DMS79 treated with DMSO at 0.1 percent for 48 hours (cell line): ENCODE results near the gene SERINC2.

Experiments
- DNase-seq: peaks from one replicate; lab custom pipeline; 2025; lab: John Stamatoyannopoulos, UW

SERINC2 gene

GRCh38 chr1:31434101-31434871, 21.3 kb downstream of the SERINC2 start:
- DNase-seq = no peak

GRCh38 chr1:31434979-31435378, 22.0 kb downstream of the SERINC2 start:
- no peak for DNase-seq

- no peak for DNase-seq
Observed at GRCh38 chr1:31435471-31436409, 22.7 kb downstream of the SERINC2 start.

GRCh38 chr1:31436596-31437432, 23.8 kb downstream of the SERINC2 start:
- DNase-seq = no peak

- DNase-seq = no peak
Observed at GRCh38 chr1:31437433-31438037, 24.5 kb downstream of the SERINC2 start.

DNA sequence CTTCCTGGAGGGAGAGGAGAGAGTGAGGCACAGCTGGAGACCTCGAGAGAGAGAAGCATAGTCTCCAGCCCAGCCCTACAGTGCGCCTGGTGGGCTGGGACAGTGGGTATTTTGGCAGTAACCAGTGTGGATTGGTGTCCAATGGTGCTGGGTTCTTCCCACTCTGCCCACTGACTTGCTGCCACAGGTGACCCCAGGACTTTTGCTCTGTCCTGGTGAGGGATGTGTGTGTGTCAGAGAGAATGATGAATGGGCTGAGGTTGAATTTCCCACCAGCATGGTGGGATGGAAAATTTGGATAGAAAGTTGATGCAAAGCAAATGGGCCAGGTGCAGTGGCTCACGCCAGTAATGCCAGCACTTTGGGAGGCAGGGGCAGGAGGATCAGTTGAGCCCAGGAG, 26.3 kb downstream of the SERINC2 start:
- DNase-seq = no peak

DNA sequence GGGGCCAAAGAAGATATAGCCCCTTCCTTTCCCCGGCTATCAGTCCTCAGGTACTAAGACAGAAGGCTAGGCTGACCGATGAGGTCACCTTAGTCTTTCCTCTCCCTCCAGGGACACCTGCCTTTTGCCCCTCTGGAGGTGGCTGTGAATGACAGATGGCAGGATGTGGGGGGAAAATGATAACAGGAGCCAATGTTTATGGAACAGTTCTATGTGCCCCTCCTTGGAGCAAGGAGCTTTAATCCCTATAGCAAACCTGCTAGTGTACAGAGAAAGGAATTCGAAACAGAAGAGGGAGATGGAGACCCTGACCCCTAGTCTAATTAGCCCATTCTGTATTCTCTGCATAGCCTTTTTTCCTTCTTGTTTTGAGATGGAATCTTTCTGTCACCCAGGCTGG, 28.1 kb downstream of the SERINC2 start:
- DNase-seq = no peak

DNA sequence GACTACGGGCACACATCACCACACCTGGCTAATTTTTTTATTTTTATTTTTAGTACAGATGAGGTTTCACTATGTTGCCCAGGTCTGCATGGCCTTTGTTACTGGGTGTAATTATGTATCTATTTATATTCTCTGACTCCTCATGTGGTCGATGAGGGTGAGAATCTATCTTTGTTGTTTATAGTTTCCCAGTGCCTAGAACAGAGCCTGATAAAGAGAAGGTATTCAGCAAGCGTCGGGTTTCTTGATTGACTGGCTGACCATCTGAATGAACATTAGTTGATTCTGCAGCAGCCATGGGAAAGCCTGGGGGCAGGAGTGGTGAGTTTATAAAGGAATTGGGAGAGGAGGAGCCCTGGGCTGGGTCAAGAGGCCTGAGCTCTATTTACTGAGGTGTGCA, 28.5 kb downstream of the SERINC2 start:
- DNase-seq = no peak

GRCh38 chr1:31441970-31442647, 29.1 kb downstream of the SERINC2 start:
- no peak for DNase-seq

DNA sequence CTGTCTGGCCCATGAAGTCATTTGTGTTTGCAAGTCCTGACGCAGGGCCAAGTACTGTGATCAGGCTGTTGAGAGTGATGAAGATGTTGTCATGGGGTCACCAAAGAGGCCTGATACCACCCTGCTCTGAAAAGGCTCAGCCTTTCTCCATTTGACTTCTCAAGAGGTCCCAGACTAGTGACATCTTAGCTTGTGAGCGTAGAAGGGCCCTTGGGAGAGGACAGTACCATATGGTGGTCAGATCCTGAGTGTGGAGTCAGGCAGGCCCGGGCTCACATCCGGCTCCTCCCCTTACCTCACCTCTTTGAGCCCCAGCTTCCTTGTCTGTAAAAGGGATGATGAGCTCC, 29.6 kb downstream of the SERINC2 start:
- DNase-seq = no peak

DNA sequence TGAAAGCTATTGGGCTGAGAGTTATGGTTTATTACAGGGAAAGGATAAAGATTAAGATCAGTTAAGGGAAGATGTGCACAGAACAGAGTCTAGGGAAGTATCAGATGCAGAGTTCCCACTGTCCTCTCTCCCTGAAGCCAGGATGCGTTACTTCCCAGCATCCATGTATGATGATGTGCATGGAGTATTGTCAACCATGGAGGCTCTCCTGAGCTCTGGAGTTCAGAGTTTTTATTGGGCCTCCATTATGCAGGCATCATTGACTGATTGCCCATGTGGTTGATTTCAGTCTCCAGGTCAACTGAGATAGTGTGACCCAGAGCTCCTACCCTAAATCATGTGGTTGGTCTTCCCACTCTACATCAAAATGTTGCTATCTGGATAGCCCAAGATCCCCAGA, 30.7 kb downstream of the SERINC2 start:
- no peak for DNase-seq

- DNase-seq = no peak
Observed at GRCh38 chr1:31444725-31445448, 31.9 kb downstream of the SERINC2 start.

GRCh38 chr1:31445951-31446350, 32.9 kb downstream of the SERINC2 start:
- no peak for DNase-seq

DNA sequence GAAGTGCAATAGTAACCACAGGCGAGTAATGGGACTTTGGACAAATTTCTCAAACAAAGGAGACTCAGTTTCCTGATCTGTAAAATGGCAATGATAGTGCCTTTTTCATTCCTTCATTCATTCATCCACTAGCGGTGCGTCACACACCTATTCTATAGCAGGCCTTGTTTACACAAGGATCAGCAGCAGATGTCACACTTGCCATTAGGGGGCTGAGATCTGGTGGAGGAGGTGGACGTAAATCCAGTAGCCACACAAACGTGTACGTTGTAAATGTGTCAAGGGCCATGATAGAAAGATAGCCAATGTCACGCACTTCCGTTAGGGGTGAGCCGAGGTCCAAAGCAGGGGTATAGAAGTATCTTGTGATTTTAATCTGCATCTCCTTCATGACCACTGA, 34.2 kb downstream of the SERINC2 start:
- DNase-seq = no peak

- DNase-seq = no peak
Observed at GRCh38 chr1:31453384-31454079, 40.5 kb downstream of the SERINC2 start.

DNA sequence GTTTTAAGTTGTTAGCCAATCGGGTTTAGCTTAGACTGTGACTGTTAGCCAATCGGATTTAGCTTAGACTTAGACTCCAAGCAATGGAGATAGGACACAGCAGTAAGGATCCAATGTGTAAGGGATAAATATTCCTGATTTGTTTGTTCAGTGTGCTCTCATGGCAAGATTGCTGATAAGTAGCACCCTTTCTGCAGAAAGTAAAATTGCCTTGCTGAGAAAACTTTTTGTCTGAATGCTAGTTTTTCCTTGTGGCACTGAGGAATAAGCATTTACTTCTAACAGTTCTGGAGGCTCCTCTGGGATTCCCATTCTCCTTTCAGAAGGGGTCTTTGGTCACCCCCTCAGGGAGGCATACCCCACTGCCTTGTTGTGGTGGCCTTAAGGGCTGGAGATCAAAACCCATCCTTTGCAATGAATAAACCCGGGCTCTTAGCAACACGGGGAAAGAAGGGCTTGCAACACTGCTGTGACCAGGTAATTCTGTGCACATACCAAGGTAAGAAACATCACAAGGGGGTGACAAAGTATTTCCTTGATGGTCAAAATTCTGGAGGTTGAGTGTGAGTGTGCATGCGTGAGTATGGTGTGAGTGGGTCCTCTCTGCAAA, 45.4 kb downstream of the SERINC2 start:
- DNase-seq = no peak

GRCh38 chr1:31460027-31460426, 47.0 kb downstream of the SERINC2 start:
- DNase-seq = no peak

DNA sequence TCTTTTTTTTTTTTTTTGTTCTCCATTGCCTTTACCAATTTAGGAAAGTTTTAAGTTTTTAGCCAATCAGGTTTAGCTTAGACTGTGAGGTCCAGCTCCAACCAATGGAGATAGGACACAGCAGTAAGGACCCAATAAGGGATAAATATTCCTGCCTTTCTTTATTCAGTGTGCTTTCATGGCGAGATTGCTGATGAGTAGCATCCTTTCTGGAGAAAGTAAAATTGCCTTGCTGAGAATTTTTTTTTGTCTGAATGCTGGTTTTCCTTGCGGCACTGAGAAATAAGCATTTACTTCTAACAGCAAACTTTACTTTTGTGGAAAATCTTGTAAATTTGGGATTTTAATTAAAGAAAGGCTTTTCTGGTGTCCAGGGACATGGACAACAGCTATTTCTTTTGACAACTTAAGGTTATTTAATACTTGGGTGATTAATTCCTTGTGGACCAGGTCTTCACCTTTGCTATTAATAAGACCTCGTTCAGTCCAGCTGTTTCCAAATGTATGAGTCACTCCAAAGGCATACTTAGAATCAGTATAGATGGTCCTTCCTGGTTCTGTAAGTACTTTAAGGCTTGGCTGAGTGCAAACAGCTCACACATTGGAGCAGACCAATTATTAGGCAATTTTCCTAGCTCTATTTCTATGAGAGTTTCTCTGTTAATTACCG, 54.1 kb downstream of the SERINC2 start:
- DNase-seq = no peak

DNA sequence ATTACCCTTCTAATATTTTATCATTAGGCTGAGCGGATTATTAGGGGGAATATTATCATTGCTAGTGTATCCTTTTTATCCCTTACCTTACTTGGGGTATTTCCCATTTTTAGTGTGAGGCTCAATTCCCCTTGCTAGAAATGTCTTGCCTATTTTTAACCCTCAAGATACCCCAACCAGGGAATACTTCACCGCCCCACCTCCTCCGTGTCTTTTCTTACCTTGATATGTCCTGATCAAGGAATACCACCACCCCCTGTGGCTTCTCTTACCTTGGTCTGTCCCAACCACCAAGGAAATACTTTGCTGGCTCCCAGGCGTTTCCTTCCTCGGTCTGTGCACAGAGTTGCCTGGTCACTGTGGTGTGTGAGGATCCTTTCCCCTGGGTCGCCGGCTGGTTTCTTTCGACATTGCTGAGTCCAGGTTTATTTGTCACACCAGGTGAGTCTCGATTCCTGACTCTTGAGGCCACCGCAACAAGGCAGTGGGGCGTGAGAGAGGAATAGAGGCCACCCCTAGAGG, 57.8 kb downstream of the SERINC2 start:
- DNase-seq = no peak
